Thyroid gland (tissue), 4 donors: ENCODE measurements around the gene CDH4. TPM values are rescaled to one million over a fixed set of nuclear protein-coding genes. Genes with fewer than 3 reads are reported as not detected.

Source experiments
- DNase-seq, 2 donors: peaks; one replicate each; pipeline ENCODE4 v3.0.0-alpha.2; 2019
- H3K27ac ChIP-seq, 3 donors: fragments of 200-600 bp; sonication (generic); 1 replicate in 2 of 3; 2 replicates in 1 of 3; pipeline ENCODE4 v1.5.1; 2016 to 2019; ENCODE audit warnings: mild to moderate bottlenecking in 1 of 3, moderate library complexity in 1 of 3
- H3K27me3 ChIP-seq: fragments of 200-600 bp; sonication (generic); one replicate; pipeline ENCODE4 v1.5.1; 2019
- H3K36me3 ChIP-seq, 2 donors: fragments of 200-600 bp; sonication (generic); one replicate each; pipeline ENCODE4 v1.5.1; 2016 to 2019
- H3K4me1 ChIP-seq, 2 donors: fragments of 200-600 bp; sonication (generic); one replicate each; pipeline ENCODE4 v1.5.1; 2017 to 2019
- H3K4me3 ChIP-seq, 3 donors: fragments of 200-600 bp; sonication (generic); replicated peaks in 1 of 3; 1 replicate in 2 of 3; 2 replicates in 1 of 3; pipeline ENCODE4 v1.5.1; 2016; ENCODE audit warnings: mild to moderate bottlenecking in 1 of 3
- H3K9me3 ChIP-seq: fragments of 200-600 bp; sonication (generic); one replicate; pipeline ENCODE4 v1.5.1; 2017
- POLR2A ChIP-seq, 2 donors: fragments of 450-650 bp; IDR thresholded peaks; one replicate each; pipeline ENCODE4 v1.6.1; 2017; ENCODE audit warnings: antibody characterized with exemption in 2 of 2, mild to moderate bottlenecking in 2 of 2, moderate library complexity in 1 of 2
- WGBS, 2 donors: methylation state at CpG; one replicate each; pipeline ENCODE4 v1.1.5; 2017; 5-methylcytosine and 5-hydroxymethylcytosine counted together
- intact Hi-C: fragments of 100-400 bp; cut with DNase I; formaldehyde crosslinking; loops from one replicate; pipeline ENCODE4 v1.15.1; 2023
- total RNA-seq, 4 donors: library from RNA; depleted of rRNA; stranded (reverse); fragments of >200 nt; gene quantifications; one replicate each; pipeline ENCODE4 v1.2.3, GENCODE V29; 2016
- TF ChIP-seq, protein P1 (sequence below), 6 experiments: fragments of 200-600 bp in 3 of 6; fragments of 450-650 bp in 3 of 6; sonication (generic) in 3 of 6; IDR thresholded peaks; one replicate each; pipeline ENCODE4 v1.5.1; 2016 to 2019; ENCODE audit warnings: antibody characterized with exemption in 6 of 6, mild to moderate bottlenecking in 2 of 6, inconsistent platforms in 1 of 6, moderate library complexity in 1 of 6

Gene CDH4
- total RNA-seq, 4 donors from 2014 or later, result 0.22 to 0.29 (median 0.29) TPM; not detected in 1

DNA sequence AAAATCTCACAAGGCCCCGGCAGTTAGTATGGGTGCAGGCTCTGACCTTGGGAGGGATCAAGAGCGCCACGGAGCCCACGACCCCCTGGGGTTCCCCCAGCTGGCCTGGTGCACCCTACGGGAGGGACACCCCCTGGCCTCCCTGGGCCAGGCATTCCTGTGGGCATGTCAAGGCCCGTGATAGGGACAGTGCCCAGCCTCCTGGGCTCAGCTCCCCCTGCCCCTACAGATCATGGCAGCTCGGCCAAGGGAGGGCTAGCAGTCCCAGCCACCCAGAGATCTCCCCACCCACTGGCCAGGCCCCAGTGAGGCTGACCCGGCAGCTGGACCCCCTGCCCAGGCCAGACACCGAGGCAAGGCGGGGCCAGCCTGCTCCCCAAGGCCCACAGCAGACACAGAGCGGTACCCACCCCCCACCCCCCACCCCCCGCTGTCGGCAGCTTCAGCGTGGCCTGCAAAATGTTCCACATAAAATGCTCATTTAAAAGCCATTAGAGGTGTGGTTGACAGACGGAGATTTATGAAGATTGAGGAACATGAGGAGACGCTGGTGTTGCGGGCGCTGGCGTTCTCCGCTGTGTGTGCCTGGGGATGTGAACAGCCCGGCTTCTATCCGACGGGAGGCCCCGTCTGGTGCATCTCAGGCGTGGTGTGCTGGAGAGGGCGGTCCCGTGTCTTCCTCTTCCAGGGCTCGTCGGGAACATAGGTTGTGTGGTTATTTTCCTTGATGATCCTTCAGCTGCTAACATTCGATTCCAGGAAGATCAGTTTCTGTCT is 625.1 kb downstream of the CDH4 start:
- TF ChIP-seq, protein P1, sequence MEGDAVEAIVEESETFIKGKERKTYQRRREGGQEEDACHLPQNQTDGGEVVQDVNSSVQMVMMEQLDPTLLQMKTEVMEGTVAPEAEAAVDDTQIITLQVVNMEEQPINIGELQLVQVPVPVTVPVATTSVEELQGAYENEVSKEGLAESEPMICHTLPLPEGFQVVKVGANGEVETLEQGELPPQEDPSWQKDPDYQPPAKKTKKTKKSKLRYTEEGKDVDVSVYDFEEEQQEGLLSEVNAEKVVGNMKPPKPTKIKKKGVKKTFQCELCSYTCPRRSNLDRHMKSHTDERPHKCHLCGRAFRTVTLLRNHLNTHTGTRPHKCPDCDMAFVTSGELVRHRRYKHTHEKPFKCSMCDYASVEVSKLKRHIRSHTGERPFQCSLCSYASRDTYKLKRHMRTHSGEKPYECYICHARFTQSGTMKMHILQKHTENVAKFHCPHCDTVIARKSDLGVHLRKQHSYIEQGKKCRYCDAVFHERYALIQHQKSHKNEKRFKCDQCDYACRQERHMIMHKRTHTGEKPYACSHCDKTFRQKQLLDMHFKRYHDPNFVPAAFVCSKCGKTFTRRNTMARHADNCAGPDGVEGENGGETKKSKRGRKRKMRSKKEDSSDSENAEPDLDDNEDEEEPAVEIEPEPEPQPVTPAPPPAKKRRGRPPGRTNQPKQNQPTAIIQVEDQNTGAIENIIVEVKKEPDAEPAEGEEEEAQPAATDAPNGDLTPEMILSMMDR (IDR thresholded peaks at IDR 0.05), result no peak
- TF ChIP-seq POLR2A (IDR thresholded peaks at IDR 0.05), result no peak
- H3K4me3 ChIP-seq, result no peak overlapping the region
- WGBS, 2 donors, result 63 to 81% methylated on average over 20 to 25 of the region's 30 CpGs
- H3K4me1 ChIP-seq, result no peaks in the 10 kb centered on the region
- H3K36me3 ChIP-seq, result no peaks in the 10 kb centered on the region
- intact Hi-C loops, result no loop called here
- no peaks in the 10 kb centered on the region for H3K9me3 ChIP-seq
- no peaks in the 10 kb centered on the region for H3K27me3 ChIP-seq
- no peak overlapping the region for H3K27ac ChIP-seq
- DNase-seq, result no peak

DNA sequence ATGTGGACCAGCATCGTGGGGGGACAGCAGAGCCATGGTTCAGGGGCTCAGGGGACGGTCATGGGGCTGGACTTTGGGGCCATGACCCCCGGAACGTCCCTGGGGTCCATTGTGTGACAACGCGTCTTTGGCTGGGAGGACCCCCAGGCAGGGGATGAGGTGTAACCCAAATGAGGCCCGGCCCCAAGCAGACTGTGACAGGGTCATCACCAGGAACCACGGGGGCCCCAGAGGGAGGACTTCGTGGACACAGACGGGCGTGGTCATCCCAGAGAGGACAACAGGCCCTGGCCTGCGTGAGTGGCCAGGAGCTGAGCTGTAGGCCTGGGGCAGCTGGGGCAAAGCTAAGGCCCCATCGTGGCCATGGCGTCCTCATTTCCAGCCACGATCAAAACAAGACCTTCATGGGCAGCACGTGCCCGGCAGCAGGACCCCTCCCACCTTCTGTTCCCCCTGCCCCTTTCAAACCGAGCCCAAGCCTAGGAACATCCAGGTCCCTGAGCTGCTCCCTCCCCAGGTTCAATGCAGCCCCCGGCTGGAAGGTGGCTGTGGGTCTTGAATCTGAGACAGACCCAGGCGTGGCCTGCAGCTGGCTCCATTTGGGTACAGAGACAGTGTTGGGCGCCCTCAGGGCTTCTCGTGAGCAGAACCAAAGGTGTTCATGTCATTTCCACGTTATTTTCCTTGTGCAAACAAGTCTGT is 625.9 kb downstream of the CDH4 start:
- intact Hi-C loops, result no loop called here
- Histone ChIP-seq H3K36me3 (no peaks in the 10 kb centered on the region), H3K4me3 (no peak overlapping the region), H3K27me3 (no peaks in the 10 kb centered on the region), H3K9me3 (no peaks in the 10 kb centered on the region), H3K4me1 (no peaks in the 10 kb centered on the region), H3K27ac (no peak overlapping the region)
- WGBS, 2 donors, result 81 to 89% methylated on average over 19 to 23 of the region's 23 CpGs
- DNase-seq, result no peak
- TF ChIP-seq, protein P1 (IDR thresholded peaks at IDR 0.05), result no peak
- TF ChIP-seq POLR2A (IDR thresholded peaks at IDR 0.05), result no peak

DNA sequence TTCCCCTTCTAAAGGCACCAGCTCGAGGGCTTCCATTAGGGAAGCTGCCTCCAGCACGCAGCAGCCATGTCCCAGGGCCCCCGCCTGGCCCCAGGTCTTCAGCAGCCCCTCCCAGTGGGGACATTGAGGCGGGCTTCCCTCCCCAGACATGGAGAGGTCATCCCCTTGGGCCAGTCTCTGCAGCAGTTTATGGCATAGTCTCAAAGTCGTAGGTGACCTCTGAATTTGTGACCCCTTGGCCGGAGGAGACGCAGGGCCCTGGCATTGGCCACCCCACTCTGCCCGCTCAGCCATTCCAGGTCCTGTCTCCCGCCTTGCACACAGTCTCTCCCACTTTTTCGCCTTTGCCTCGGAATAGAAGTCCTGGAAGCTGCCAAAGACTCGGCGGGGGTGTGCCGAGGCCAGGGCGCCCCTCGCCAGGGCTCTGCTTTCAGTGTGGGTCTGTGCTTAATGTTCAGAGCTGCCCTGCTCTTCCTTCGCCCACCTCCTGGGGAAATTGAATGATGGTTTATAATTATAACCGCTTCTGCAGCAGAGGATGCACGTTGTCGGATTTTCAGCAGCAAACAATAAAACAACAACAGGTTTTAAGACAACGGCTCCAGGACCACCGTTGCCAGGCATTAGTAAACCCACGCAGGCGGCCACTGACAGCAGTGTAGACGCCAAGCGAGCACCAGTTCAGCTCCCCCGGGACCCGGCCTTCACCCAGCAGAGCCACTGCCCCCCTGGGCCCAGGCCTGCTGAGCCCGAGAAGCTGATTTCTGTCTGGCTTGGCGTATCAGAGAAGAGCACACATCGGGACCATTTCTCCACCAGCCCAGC is 626.6 kb downstream of the CDH4 start:
- H3K4me1 ChIP-seq, result no peaks in the 10 kb centered on the region
- no peaks in the 10 kb centered on the region for H3K27me3 ChIP-seq
- no peaks in the 10 kb centered on the region for H3K36me3 ChIP-seq
- WGBS, 2 donors, result 83 to 87% methylated on average over 21 to 31 of the region's 31 CpGs
- intact Hi-C loops, result no loop called here
- H3K9me3 ChIP-seq, result no peaks in the 10 kb centered on the region
- no peak overlapping the region for H3K4me3 ChIP-seq
- TF ChIP-seq, protein P1 (IDR thresholded peaks at IDR 0.05), result no peak
- TF ChIP-seq POLR2A (IDR thresholded peaks at IDR 0.05), result no peak
- H3K27ac ChIP-seq, result no peak overlapping the region
- no peak for DNase-seq

DNA sequence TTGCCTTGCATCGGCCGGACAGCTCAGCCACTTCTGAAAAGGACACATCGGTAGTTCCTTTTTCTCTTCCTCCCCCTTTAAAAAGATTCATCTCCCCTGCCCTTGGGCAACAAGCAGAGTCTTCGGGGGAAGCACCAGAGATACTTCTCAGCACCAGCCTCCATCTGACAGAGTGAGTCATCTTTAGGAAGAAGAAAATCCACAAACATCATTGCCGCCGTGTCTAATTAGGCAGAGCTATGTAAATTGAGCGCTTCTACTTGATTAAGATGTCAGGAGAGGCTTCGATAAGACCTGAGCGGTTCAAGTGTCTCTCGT is 627.2 kb downstream of the CDH4 start:
- intact Hi-C loops, result no loop called here
- 87 to 90% methylated on average over 10 of the region's 10 CpGs for WGBS, 2 donors

More for the DNA sequence above, 627.2 kb downstream of the CDH4 start:
- Histone ChIP-seq H3K4me3 (no peak overlapping the region), H3K27me3 (no peaks in the 10 kb centered on the region), H3K9me3 (no peaks in the 10 kb centered on the region), H3K27ac (no peak overlapping the region), H3K36me3 (no peaks in the 10 kb centered on the region), H3K4me1 (no peaks in the 10 kb centered on the region)
- DNase-seq, result no peak
- TF ChIP-seq, protein P1 (IDR thresholded peaks at IDR 0.05), result no peak
- no peak for TF ChIP-seq POLR2A (IDR thresholded peaks at IDR 0.05)
